ENCODE data around the gene CDCA5.

The CDCA5 gene

GRCh38 chr11:65067446-65067845 is 16.4 kb downstream of the CDCA5 start:
- no peak for DNase-seq

GRCh38 chr11:65066805-65067291 is 17.0 kb downstream of the CDCA5 start:
- DNase-seq: no peak

DNA sequence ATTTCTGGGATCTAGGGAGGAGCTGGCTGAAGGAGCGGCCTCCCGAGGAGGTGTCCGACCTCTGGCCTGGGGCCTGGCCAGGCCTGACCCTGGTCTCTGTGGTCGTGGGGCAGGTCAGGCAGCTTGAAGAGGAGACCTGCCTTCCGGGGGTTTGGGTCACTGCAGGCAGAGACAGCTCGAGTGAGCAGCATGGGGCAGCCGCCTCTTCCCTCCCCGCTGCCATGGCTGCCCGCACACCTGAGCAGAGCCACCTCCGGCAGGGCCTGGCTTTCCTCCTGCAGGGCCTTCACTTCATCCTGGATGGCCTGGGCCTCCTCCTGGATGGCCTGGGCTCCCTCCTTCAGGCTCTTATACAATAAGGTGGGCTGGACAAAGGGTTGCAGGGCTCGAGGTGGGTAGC is 17.5 kb downstream of the CDCA5 start:
- DNase-seq: no peak

GRCh38 chr11:65065851-65066250 is 18.0 kb downstream of the CDCA5 start:
- no peak for DNase-seq

GRCh38 chr11:65064847-65065240 is 19.0 kb downstream of the CDCA5 start:
- DNase-seq: no peak

GRCh38 chr11:65063532-65063931 is 20.3 kb downstream of the CDCA5 start:
- DNase-seq: no peak

DNA sequence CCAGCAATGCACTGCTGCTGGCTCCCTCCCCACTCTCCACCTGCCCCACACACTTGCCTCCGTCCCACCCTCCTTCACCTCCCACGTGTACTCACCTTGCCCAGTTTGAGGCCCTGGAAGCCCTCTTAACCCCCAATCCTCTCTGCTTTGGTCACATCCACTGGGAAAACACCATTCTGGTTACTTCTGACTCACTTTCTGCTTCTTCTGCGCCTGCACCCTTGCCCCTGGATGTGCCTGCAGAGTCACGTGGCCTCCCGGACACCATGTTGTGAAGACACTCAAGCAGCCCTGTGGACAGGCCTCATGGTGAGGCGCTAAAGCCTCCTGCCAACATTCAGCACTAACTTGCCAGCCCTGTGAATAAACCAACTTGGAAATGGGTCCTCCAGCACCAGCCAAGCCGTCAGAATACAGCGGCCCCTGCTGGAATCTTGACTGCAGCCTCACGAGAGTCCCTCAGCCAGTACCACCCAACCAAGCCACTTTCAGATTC is 22.9 kb downstream of the CDCA5 start:
- DNase-seq: peak in 4 of 6 experiments; percentile 39 to 97 (median 92)

GRCh38 chr11:65059959-65060824 is 23.6 kb downstream of the CDCA5 start:
- no peak for DNase-seq

- DNase-seq: no peak
Observed at GRCh38 chr11:65059523-65059922, 24.3 kb downstream of the CDCA5 start.

DNA sequence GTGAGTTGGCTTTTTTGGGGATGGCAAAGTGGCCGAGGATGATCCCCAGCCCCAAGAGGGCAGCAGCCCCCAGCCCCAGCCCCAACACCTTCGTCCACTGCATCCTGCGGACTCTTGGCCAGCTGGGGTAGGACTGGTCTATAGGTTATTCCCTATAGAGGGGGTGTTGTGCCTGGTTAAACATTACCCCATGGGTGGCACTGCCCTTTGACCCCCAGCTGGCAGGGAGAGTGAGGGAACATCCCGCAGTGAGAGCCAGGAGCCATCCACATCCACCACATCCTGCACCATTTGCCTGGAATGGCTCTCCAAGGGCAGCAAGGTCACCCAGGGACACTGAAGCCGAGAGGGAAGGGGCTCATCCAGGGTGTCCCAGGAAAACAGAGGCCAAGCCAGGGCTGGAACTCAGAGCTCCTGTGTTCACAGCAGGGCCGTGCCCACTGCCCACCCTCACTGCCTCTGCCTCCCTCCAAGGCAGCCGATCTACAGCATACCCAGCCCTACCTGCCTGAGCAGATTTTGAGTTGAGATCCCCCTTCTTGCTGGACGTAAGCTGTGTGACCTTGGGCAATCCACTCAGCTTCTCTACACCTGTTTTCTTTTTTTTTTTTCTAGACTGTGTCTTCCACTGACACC is 25.3 kb downstream of the CDCA5 start, which contains the start of gene NAALADL1:
TSS of gene NAALADL1 (minus strand) at position 135 of the 636 bp plus-strand sequence. CDS start at position 103, 32 bp downstream.
- no peak for DNase-seq

DNA sequence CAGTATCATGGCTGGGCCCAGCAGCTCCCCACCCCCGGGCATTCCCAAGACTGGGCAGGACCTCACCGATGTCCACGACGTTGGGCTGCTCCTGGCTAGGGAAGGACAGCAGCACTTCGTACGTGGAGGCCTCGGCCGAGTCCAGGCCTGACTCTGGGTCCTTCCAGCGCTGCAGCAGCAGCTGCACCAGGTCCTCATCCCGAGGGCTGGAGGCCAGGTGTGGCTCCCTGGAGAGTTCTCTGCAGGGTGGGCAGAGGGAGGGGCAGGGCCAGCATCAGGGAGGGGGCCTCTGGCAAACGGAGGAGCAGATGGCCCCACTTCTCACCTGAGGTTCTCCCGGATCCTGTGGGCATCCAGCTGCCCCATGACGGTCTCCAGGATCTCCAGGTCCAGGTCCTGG is 25.8 kb downstream of the CDCA5 start:
- DNase-seq: no peak

GRCh38 chr11:65057526-65057925 is 26.3 kb downstream of the CDCA5 start:
- no peak for DNase-seq

DNA sequence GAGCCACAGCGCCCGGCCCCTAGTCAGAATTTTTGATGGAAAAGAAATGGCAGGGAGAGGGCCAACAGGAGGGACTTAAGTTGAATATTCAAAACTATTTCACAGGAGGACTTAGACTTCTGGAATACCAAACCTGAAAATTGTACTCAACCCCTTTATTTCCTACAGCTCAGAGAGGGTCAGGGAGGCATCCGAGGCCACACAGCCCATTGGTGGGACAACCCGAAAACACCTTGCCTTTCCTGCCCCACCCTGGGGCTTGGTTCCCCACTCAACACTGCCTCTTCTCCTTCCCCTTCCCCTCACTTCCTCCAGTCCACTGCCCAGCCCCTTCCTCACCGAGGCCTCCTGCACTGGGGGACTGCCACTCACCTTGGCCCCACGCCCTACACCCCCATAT is 26.8 kb downstream of the CDCA5 start:
- DNase-seq: no peak

- no peak for DNase-seq
Observed at GRCh38 chr11:65055538-65055937, 28.3 kb downstream of the CDCA5 start.

- DNase-seq: peak in 5 of 6 experiments; percentile 5 to 46 (median 16)
Observed at GRCh38 chr11:65053827-65054508, 29.9 kb downstream of the CDCA5 start.

- no peak for DNase-seq
Observed at GRCh38 chr11:65051398-65051858, 32.4 kb downstream of the CDCA5 start.

- peak in 5 of 6 experiments; percentile 11 to 23 (median 15) for DNase-seq
Observed at GRCh38 chr11:65047581-65048422, 36.0 kb downstream of the CDCA5 start.

DNA sequence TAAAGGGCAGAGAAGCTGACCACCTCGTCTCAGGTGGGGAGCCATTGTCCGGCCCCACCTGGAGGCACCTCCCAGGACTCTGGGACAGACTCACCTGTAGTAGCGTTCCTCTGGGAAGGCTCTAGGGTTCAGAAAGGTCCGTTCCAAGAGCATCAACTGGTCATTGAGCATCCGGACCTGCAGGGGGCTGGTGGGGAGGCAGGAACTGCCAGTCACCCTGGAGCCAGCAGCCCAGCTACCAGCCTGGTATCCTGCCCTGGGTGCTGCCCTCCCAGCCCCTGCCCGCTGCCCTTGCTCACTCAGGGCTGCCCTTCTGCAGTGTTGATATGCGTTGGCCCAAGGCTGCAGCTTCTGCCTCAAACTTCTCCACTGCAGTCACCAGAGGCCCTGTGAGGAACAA is 38.1 kb downstream of the CDCA5 start:
- no peak for DNase-seq

- DNase-seq: no peak
Observed at GRCh38 chr11:65045061-65045460, 38.8 kb downstream of the CDCA5 start.

DNA sequence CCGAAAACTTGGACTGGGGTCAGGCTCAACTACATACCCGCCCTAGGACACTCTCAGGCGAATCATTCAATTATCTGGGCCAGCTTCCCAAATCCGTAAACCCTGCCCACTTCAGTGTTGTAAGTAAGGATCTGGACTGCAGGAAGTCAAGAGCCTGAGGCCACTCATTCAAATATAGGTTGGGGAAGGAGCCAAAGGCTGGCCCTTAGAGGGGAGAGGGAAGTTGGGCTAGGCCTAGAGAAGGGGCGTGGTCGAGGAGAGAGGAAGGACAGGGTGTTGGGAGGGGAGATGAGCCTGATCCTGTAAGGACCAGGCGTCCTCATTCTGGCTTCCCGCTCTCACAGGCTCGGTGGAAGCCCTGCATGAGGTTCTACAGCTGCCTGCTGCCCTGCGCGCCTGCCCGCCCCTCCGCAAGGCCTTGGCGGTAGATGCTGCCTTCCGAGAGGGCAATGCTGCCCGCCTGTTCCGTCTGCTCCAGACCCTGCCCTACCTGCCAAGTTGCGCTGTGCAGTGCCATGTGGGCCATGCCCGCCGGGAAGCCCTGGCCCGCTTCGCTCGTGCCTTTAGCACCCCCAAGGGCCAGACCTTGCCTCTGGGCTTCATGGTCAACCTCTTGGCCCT is 39.8 kb downstream of the CDCA5 start:
- DNase-seq: no peak

- no peak for DNase-seq
Observed at GRCh38 chr11:65042891-65043290, 40.9 kb downstream of the CDCA5 start.

All from stimulated activated naive CD4-positive, alpha-beta T cell (primary cell).